HG02938 (cell line): ENCODE measurements around the gene IZUMO4.

Source experiments
- ATAC-seq: cut with Tn5 transposase; IDR thresholded peaks from one replicate; pipeline ENCODE4 v1.9.1; 2021; ENCODE audit warnings: mild to moderate bottlenecking, moderate library complexity; ENCODE audit not compliant: unreplicated experiment

Gene IZUMO4

GRCh38 chr19:2103045-2103707, 6.5 kb downstream of the IZUMO4 start:
- no peak for ATAC-seq

- no peak for ATAC-seq
Measured at GRCh38 chr19:2108251-2109016, 11.7 kb downstream of the IZUMO4 start.

- no peak for ATAC-seq
Measured at GRCh38 chr19:2109046-2109864, 12.5 kb downstream of the IZUMO4 start.

GRCh38 chr19:2110822-2111221, 14.1 kb downstream of the IZUMO4 start:
- ATAC-seq, result no peak

GRCh38 chr19:2111425-2111824, 14.7 kb downstream of the IZUMO4 start:
- ATAC-seq, result no peak

GRCh38 chr19:2111886-2112285, 15.2 kb downstream of the IZUMO4 start:
- no peak for ATAC-seq

GRCh38 chr19:2112516-2113320, 16.0 kb downstream of the IZUMO4 start:
- ATAC-seq, result no peak

- no peak for ATAC-seq
Measured at GRCh38 chr19:2113439-2114211, 16.9 kb downstream of the IZUMO4 start.

- ATAC-seq, result no peak
Measured at GRCh38 chr19:2114218-2114617, 17.5 kb downstream of the IZUMO4 start.

GRCh38 chr19:2114821-2115220, 18.1 kb downstream of the IZUMO4 start:
- no peak for ATAC-seq

GRCh38 chr19:2115324-2115723, 18.6 kb downstream of the IZUMO4 start:
- no peak for ATAC-seq

GRCh38 chr19:2115911-2116426, 19.3 kb downstream of the IZUMO4 start:
- ATAC-seq, result no peak

GRCh38 chr19:2116507-2116906, 19.8 kb downstream of the IZUMO4 start:
- ATAC-seq, result no peak

- ATAC-seq, result no peak
Measured at GRCh38 chr19:2117215-2117960, 20.7 kb downstream of the IZUMO4 start.

GRCh38 chr19:2118438-2118837, 21.7 kb downstream of the IZUMO4 start:
- no peak for ATAC-seq

GRCh38 chr19:2119921-2120785, 23.4 kb downstream of the IZUMO4 start:
- no peak for ATAC-seq

GRCh38 chr19:2120821-2121220, 24.1 kb downstream of the IZUMO4 start:
- no peak for ATAC-seq

GRCh38 chr19:2121416-2122051, 24.8 kb downstream of the IZUMO4 start:
- ATAC-seq, result no peak
